Mucosa of gallbladder (tissue), 1 donor: ENCODE measurements around the gene FNDC5. TPM values are rescaled to one million over a fixed set of nuclear protein-coding genes. Genes with fewer than 3 reads are reported as not detected.
A peak's percentile ranks its signal among the peaks of the same experiment; 100 is the strongest.
"Not testable (repeated sequence)": the region's sequence is repeated elsewhere in the genome, so short reads cannot be mapped to it uniquely, and the experiment has no call there.

ENCODE experiments used
- DNase-seq: peaks from one replicate; pipeline ENCODE4 v3.0.0-alpha.2; 2020; ENCODE audit warnings: low spot score
- total RNA-seq: library from RNA; stranded (reverse); gene quantifications from one replicate; pipeline ENCODE4 v1.2.1, GENCODE V29; 2021
- donor health status: DM: no; HTN: no; CAD: no.

FNDC5 gene
- total RNA-seq, result 8.4 TPM

GRCh38 chr1:32870615-32871363 lies at the start of gene FNDC5:
TSS of gene FNDC5 (minus strand) at chr1:32870912.
- DNase-seq, result no peak

GRCh38 chr1:32919811-32920733 lies 49.4 kb upstream of the FNDC5 start:
- no peak for DNase-seq

DNA sequence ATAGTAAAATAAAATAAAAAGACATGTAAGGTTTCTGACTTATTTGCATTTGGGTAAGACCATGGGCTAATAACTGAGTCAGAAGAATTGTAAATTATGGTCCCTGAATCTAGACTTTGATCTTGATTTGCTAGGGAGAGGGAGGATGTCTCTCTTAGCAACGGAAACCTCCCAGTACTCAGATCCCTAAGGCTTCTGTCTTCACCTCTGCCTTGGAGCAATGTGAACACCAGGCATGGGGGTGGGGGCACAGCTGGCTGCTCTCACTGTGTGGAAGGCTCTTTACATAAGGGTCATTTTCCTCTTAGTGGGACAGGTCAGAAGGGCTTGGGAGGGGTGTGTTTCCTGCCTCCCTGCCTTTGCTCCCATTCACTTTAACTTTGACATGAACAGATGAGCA lies 47.5 kb upstream of the FNDC5 start:
- DNase-seq, result no peak

DNA sequence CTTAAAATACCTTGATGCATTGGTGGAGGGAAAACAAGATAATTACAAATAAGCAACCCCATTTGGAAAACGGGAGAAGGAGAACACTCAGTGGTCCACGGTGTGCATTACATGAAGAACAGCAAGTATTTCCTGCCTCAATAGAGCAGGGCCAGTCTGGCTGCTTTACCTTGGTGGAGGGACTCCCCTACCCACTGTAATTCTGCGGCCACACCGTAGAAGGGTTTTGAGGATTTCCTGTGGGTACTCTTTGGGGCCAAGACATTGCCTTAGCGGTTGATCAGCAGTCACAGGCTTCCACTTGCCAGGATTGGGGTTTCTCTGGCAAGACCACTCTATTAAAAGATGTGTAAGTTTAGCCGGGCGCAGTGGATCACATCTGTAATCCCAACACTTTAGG lies 46.8 kb upstream of the FNDC5 start:
- DNase-seq, result no peak

DNA sequence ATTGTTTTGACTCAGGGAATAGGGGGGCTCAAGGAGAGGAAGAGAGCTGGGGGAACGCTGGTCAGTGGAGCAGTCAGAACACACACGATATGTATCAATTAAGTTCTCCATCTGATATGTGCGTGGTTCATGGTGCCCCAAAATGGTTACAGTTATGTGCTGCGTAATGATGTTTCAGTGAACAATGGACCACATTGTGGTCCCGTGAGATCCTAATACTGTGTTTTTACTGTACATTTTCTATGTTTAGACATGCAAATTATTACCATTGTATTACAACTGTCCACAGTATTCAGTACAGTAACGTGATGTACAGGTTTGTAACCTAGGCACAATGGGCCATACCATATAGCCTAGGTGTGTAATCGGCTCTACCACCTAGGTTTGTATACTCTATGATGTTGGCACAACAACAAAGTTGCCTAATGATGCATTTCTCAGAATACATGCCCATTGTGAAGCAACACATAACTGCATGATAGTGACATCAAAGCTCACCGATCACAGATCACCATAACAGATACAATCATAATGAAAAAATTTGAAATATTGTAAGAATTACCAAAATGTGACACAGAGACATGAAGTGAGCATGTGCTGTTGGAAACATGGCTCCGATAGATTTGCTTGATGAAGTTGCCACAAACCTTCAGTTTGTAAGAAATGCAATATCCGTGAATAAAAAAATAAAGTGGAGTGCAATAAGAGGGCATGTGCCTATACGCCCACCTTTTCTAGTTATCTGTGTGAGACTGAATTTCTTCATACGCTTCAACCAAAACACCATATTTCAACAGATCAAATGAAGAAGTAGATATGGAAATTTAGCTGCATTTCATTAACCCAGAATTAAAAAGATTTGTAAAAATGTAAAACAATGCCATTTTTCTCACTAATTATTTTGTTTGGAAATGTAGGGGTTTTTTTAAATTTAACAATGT lies 45.3 kb upstream of the FNDC5 start:
- no peak for DNase-seq

DNA sequence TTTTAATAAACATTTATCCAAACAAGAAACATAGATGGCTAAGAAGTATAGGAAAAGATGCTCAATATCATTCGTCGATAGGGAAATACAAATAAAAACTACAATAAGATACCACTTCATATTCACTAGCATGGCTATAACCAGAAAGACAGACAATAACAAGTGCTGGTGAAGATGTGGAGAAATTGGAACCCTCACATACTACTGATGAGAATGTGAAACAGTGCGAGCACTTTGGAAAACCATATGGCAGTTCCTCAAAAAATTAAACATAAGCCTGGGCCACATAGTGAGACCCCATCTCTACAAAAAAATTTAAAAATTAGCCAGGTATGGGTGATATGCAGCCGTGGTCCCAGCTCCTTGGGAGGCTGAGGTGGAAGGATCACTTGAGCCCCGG lies 39.6 kb upstream of the FNDC5 start:
- no peak for DNase-seq

DNA sequence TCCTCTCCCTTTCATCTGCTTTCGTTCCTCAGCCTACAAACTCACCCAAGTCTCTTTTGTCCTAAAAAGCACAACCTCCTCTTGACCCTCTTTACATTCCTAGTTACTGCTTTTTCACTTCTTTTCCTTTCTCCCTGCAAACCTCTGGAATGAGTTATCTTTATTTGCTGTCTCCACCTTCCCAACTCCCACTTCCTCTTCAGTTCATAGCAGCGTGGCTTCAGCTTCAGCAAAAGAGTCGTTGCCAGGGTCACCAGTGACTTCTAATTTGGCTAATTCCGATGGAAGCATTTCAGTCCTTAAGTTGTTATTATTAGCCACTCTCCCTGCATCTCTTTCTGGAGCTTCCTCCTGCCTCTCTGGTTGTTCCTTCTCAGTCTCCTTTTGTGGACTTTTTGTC lies 36.7 kb upstream of the FNDC5 start:
- DNase-seq, result no peak

DNA sequence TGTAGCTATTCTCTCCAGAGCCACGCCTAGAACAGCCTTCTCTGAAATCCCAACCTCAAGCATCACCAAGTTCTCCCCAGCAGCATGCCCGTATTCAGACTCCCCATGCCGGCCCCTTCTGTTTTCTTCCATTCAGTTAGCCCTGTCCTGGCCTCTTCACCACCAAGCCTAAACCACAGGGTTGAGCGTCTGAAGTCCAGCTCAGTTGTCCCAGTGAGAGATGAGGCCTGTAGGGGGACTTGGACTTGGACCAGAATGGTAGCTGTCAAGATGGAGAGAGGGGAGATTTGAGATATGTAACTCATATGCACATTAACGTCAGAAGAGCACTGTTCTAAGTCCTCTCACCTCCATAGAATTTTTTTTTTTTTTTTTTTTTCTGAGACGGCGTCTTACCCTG lies 35.9 kb upstream of the FNDC5 start:
- no peak for DNase-seq

DNA sequence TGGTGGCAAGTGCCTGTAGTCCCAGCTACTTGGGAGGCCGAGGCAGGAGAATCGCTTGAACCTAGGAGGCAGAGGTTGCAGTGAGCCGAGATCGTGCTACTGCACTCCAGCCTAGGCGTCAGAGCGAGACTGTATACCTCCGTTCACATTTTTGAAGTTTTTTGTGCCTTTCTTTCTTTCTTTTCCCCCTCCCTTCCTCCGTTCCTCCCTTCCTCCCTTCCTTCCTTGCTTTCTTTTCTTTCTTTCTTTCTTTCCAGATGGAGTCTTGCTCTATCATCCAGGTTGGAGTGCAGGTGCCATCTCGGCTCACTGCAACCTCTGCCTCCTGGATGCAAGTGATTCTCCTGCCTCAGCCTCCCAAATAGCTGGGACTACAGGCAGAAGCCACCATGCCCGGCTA lies 34.9 kb upstream of the FNDC5 start:
- not testable (repeated sequence) for DNase-seq

DNA sequence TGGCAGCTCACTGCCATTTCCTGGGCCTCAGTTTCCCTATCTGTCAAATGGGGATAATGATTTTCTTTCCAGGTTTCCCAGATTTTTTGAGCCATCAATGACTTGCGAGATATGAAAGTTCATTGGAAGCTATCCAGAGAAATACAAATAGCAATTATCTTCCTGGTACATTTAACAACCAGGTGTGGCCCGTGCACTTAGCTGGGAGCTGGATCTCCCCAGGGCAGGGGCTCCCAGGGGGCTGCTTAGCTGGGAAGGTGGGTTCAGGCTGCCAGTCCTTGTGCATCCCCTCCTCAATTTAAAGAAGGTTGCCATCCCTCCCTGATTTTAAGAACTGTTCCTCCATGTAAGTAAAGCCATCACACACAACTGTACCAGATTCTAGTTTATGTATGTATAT lies 34.1 kb upstream of the FNDC5 start:
- no peak for DNase-seq

DNA sequence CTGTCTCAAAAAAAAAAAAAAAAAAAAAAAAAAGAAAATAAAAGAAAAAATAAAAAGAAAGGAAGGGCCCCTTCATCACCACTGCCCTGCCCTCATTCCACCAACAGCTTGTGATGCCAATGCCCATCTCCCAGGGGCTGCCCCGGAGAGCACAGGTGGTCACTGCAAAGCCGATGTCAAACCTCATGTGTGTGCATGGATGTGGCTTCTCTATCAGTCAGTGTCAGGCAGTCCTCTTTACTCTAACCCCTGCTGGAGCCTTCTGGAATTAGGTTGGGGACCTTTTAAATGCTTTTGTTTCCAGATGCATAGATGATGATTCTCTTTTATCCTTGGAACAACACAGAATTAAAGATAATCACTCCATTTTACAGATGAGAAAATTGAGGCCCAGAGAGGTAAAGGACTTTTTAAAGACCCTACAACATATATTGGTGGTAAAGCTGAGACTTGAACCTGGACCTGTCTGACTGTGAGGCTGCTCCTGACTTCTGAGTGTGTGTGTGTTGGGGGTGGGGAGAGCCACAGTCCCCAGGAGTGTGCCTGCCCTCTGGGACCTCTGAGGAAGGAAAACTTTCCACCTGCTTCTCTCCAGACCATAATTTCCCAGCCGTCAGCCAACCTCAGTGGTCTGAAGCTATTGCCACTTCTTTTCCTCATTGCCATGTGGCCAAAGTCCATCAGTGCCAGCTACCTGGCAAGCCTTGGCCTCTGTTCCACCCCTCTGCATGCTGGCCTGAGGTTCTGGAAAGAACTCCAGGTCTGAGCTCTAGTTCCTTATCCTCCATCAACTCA lies 33.5 kb upstream of the FNDC5 start:
- DNase-seq, result peak; percentile 87

DNA sequence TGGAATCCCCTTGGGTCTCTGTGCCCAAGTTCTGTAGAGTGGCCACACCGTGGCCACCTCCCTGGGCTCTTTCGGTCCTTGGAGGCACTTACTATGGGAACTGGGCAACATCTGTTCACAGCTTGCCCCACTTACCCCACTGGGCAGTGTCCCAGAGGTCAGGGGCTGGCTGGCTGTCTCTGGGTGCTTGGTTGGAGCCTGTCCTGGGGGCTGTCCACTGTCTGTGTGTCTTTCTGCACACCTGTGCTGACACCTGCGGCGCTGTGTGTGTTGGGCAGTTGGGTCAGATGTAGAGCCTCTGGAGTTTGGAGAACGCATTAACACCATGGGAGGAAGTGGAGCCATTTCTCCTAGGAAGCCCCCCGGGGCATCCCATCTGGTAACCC lies 31.8 kb upstream of the FNDC5 start:
- no peak for DNase-seq

DNA sequence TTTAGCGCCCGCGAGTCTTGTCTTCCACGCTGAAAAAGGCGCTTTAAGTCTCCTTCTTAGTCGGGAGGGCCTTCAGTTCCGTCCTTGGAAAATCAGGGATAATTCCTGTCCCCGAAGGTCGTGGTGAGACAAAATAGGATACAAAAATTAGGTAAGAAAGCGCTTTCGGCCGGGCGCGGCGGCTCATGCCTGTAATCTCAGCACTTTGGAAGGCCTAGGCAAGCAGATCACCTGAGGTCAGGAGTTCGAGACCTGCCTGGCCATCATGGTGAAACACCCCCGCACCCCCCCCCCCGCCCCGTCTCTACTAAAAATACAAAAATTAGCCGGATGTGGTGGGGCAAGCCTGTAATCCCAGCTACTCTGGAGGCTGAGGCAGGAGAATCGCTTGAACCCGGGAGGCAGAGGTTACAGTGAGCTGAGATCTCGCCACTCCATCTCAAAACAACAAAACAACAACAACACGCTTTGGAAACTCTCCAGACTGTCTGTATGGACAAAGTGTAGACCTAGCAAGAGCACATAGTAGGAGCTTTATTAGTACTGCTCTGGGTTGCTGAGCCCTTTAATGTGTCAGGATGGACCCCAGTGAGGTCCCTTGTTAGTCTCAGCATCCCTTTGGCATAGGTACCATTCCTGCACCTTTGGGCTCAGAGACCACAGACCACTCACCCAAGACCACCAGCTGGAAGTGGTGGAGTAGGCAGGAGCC lies 31.3 kb upstream of the FNDC5 start:
- DNase-seq, result no peak

- peak; percentile 70 for DNase-seq
Observed at GRCh38 chr1:32900956-32901822, 30.5 kb upstream of the FNDC5 start, which contains the start of gene TMEM54. TSS of gene TMEM54 (minus strand) at chr1:32901389. CDS start at chr1:32901238, 151 bp downstream.

- no peak for DNase-seq
Observed at GRCh38 chr1:32900371-32900955, 29.8 kb upstream of the FNDC5 start.

DNA sequence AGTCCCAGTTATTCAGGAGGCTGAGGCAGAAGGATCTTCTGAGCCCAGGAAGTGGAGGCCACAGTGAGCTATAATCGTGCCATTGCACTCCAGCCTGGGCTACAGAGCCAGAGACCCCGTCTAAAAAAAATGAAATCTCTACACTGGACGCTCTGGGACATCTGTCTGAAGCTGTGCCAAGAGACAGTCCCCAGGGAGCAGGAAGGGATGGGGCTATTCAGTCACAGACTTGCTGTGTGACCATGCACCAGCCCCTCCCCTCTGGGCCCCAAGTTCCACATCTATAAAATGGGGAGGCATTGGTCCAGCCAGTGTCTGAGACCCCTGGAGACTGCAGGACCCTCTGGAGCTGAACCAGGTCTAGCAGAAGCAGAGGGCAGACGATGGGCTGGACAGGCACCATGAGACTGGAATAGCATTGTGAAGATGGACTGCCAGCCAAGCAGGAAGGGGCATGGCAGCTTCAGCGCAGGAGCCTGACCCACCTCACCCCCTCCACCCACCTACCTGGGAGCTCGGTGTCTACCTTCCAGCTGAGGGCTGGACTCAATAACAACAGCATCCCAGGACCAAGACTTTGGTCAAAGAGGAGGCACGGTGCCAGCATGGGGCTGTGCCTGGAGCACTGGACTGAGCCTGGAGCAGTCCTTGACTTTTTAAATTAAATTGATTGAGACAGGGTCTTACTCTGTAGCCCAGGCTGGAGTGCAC lies 29.0 kb upstream of the FNDC5 start:
- DNase-seq, result no peak

DNA sequence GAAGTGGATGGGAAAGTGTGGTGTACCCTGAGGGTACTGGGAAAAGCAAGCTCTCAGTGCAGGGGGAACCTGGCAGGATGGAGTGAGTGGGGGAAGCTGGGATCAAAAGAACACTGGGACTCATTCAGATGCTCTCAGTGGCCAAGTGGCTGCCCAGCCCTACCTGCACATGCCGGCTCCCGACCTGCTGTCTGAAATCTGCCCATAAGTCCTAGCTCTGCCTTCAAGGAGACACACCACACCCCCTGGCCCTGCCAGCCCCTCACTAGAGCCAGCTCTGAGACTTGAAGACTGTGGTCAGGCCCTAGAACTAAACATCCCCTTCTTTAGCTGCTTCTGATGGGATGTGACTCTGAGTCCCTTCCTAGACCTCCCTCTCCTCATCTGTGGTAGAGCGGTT lies 28.2 kb upstream of the FNDC5 start:
- DNase-seq, result no peak

DNA sequence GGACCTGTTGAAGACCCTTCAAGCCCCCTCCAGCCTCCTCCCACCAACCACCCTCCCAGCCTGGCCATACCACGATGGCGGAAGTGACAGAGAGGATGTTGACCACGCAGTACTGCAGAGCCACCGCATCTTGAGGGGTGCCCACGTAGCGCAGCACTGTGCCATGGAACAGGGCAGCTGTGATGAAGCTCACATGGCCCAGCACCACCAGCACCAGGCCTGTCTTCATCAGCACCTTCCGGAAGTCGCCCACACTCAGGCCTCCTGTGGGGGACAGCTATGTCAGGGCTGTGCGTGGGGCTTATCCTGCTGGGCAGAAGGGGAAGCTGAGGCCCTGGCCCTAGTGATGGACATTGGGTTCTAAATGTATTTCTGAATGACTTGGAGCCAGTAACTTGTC lies 27.3 kb upstream of the FNDC5 start:
- no peak for DNase-seq
